OCI-LY3 (cell line): ENCODE results near the gene DYRK1A.

Experiments
- CTCF ChIP-seq: fragments of 200-600, 300-600 bp; sonication (generic); IDR thresholded peaks from 2 replicates; pipeline ENCODE4 v1.5.1; 2014; ENCODE audit warnings: antibody characterized with exemption, low read length, low read depth
- EZH2phosphoT487 ChIP-seq: fragments of 200-600 bp; shearing (Covaris generic); IDR thresholded peaks from 2 replicates; pipeline ENCODE4 v1.6.1; 2018; ENCODE audit warnings: antibody characterized with exemption, mixed run types, low read depth

- TF ChIP-seq CTCF (no peak), EZH2phosphoT487 (no peak)
Measured at GRCh38 chr21:37421306-37421705, 54.7 kb downstream of the DYRK1A start.
